GM19468 (cell line): Measurements from ENCODE around the gene IFNLR1.

ENCODE experiments used
- ATAC-seq: cut with Tn5 transposase; IDR thresholded peaks from one replicate; pipeline ENCODE4 v1.9.1; 2021; ENCODE audit warnings: mild to moderate bottlenecking, moderate library complexity, moderate number of reproducible peaks; ENCODE audit not compliant: unreplicated experiment; ENCODE audit errors: extremely low read depth

Gene IFNLR1

GRCh38 chr1:24206516-24207394, 19.7 kb upstream of the IFNLR1 start:
- ATAC-seq = no peak

- ATAC-seq = no peak
These were observed 19.0 kb upstream of the IFNLR1 start for GRCh38 chr1:24206083-24206464.

GRCh38 chr1:24205345-24206082, 18.4 kb upstream of the IFNLR1 start:
- no peak for ATAC-seq

GRCh38 chr1:24204116-24204515, 17.0 kb upstream of the IFNLR1 start:
- ATAC-seq = no peak

GRCh38 chr1:24203404-24203803, 16.3 kb upstream of the IFNLR1 start:
- no peak for ATAC-seq

GRCh38 chr1:24202987-24203386, 15.9 kb upstream of the IFNLR1 start:
- ATAC-seq = no peak

- ATAC-seq = no peak
These were observed 15.5 kb upstream of the IFNLR1 start for GRCh38 chr1:24202556-24202955.

- no peak for ATAC-seq
These were observed 14.9 kb upstream of the IFNLR1 start for GRCh38 chr1:24201941-24202440.

- ATAC-seq = no peak
These were observed 12.3 kb upstream of the IFNLR1 start for GRCh38 chr1:24199291-24199900.

GRCh38 chr1:24198766-24199165, 11.7 kb upstream of the IFNLR1 start:
- no peak for ATAC-seq

GRCh38 chr1:24195874-24196273, 8.8 kb upstream of the IFNLR1 start:
- no peak for ATAC-seq

- no peak for ATAC-seq
These were observed 8.0 kb upstream of the IFNLR1 start for GRCh38 chr1:24195136-24195535.

- ATAC-seq = no peak
These were observed 6.0 kb upstream of the IFNLR1 start for GRCh38 chr1:24193046-24193445.

- no peak for ATAC-seq
These were observed 4.8 kb upstream of the IFNLR1 start for GRCh38 chr1:24191860-24192259.

- no peak for ATAC-seq
These were observed 3.9 kb upstream of the IFNLR1 start for GRCh38 chr1:24190983-24191461.

- no peak for ATAC-seq
These were observed 2.4 kb upstream of the IFNLR1 start for GRCh38 chr1:24189528-24189927.

- ATAC-seq = no peak
These were observed 437 bp downstream of the IFNLR1 start for GRCh38 chr1:24186711-24186992.

GRCh38 chr1:24186031-24186710, 918 bp downstream of the IFNLR1 start:
- no peak for ATAC-seq

- no peak for ATAC-seq
These were observed 2.0 kb downstream of the IFNLR1 start for GRCh38 chr1:24185076-24185475.

GRCh38 chr1:24182061-24182460, 5.0 kb downstream of the IFNLR1 start:
- ATAC-seq = no peak
